ENCODE measurements around the gene ZNF599.

GRCh38 chr19:34713262-34713637, 59.8 kb downstream of the ZNF599 start:
- TF ChIP-seq EZH2 (IDR thresholded peaks at IDR 0.05; ENCODE audit: borderline replicate concordance, low read depth, low read length, severe bottlenecking) (no peak), CTCF (IDR thresholded peaks at IDR 0.05; ENCODE audit: borderline replicate concordance, extremely low read depth, low read length, poor library complexity, severe bottlenecking) (no peak)

Measured in DND-41 (cell line).